IPS-18c (cell line): ENCODE measurements around the gene MARK2.

Experiments
- H3K4me3 ChIP-seq: 2 replicates; pipeline ENCODE4 v1.7.0; 2013; ENCODE audit warnings: low read depth, mild to moderate bottlenecking, low read length, moderate library complexity; ENCODE audit not compliant: insufficient read depth
- H3K9me3 ChIP-seq: one replicate; pipeline ENCODE4 v1.6.1; 2013; ENCODE audit warnings: mild to moderate bottlenecking, low read length, moderate library complexity; ENCODE audit not compliant: control insufficient read depth, insufficient read depth

MARK2 gene

GRCh38 chr11:63920126-63920938, 81.4 kb downstream of the MARK2 start:
- Histone ChIP-seq H3K4me3 (peak overlapping the region; percentile 46), H3K9me3 (peaks cover 2% of the 10 kb centered on the region)

- H3K9me3 ChIP-seq, result peaks cover 2% of the 10 kb centered on the region
- peak overlapping the region; percentile 46 for H3K4me3 ChIP-seq
These were observed 82.1 kb downstream of the MARK2 start for GRCh38 chr11:63920939-63921417.

GRCh38 chr11:63922673-63923192, 83.8 kb downstream of the MARK2 start:
- peaks cover 2% of the 10 kb centered on the region for H3K9me3 ChIP-seq
- H3K4me3 ChIP-seq, result no peak overlapping the region

GRCh38 chr11:63923319-63923718, 84.4 kb downstream of the MARK2 start:
- peaks cover 2% of the 10 kb centered on the region for H3K9me3 ChIP-seq
- H3K4me3 ChIP-seq, result no peak overlapping the region

- H3K4me3 ChIP-seq, result no peak overlapping the region
- H3K9me3 ChIP-seq, result no peaks in the 10 kb centered on the region
These were observed 90.7 kb downstream of the MARK2 start for GRCh38 chr11:63929616-63930015.

- H3K9me3 ChIP-seq, result no peaks in the 10 kb centered on the region
- no peak overlapping the region for H3K4me3 ChIP-seq
These were observed 92.1 kb downstream of the MARK2 start for GRCh38 chr11:63931045-63931444.

- Histone ChIP-seq H3K4me3 (no peak overlapping the region), H3K9me3 (no peaks in the 10 kb centered on the region)
These were observed 93.0 kb downstream of the MARK2 start for GRCh38 chr11:63931876-63932275.

GRCh38 chr11:63933459-63933858, 94.5 kb downstream of the MARK2 start:
- no peaks in the 10 kb centered on the region for H3K9me3 ChIP-seq
- H3K4me3 ChIP-seq, result no peak overlapping the region

GRCh38 chr11:63937713-63938478, 99.0 kb downstream of the MARK2 start:
- Histone ChIP-seq H3K4me3 (peak overlapping the region; percentile 87), H3K9me3 (no peaks in the 10 kb centered on the region)

GRCh38 chr11:63938479-63939396, 99.8 kb downstream of the MARK2 start, which contains the start of gene NAA40:
Gene NAA40, plus strand, starts transcription at chr11:63939002. Its CDS starts 95 bp downstream, at chr11:63939097.
- Histone ChIP-seq H3K4me3 (peak within 1 kb of the TSS; percentile 87), H3K9me3 (no peaks in the 10 kb centered on the region)

- Histone ChIP-seq H3K4me3 (peak overlapping the region; percentile 81), H3K9me3 (no peaks in the 10 kb centered on the region)
These were observed 100.5 kb downstream of the MARK2 start for GRCh38 chr11:63939397-63939891.

- Histone ChIP-seq H3K4me3 (no peak overlapping the region), H3K9me3 (no peaks in the 10 kb centered on the region)
These were observed 101.9 kb downstream of the MARK2 start for GRCh38 chr11:63940786-63941185.

- Histone ChIP-seq H3K9me3 (no peaks in the 10 kb centered on the region), H3K4me3 (no peak overlapping the region)
These were observed 103.0 kb downstream of the MARK2 start for GRCh38 chr11:63941901-63942300.

- H3K9me3 ChIP-seq, result no peaks in the 10 kb centered on the region
- H3K4me3 ChIP-seq, result no peak overlapping the region
These were observed 103.9 kb downstream of the MARK2 start for GRCh38 chr11:63942803-63943202.

GRCh38 chr11:63944987-63945386, 106.1 kb downstream of the MARK2 start:
- no peak overlapping the region for H3K4me3 ChIP-seq
- no peaks in the 10 kb centered on the region for H3K9me3 ChIP-seq

GRCh38 chr11:63945477-63946163, 106.7 kb downstream of the MARK2 start:
- Histone ChIP-seq H3K9me3 (no peaks in the 10 kb centered on the region), H3K4me3 (no peak overlapping the region)
